Measurements from ENCODE around the gene ARMC8.

ARMC8 gene

DNA sequence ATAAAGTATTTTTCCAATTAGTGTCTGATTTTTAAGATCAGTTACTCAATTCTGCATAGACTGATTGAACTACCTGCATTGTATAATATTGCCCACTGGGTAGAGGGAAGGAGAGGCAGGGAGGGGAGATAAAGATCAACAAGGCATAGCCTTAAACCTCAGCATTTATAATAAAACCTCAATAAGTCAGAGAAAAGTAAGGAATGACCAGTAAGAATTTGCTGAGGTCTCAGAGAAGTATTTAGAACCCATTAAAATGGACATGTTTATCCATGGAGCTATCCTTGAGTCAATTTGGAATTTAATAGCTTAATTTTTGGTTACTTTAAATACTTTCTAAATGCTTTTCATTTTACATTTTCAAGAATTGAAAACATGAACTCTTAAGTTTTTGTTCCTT lies 62.5 kb downstream of the ARMC8 start:
- no peak for ATAC-seq

DNA sequence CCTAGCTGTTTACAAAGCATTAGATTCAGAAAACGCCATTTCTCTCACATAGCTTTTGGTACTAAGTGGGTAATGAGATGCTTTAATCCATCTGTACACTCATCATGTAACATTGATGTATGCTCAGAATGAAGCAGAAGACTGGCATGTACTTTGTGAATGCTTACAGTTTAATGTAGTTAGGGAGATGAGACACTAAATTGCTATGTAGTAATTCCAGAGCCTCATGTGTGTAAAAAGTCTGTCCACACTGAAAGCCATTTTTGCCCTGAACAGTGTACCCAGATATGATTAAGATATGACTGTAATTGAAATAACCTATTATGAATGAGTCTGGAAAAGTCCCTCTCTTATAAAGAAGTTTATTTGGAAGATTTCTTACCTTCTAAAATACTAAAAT lies 66.5 kb downstream of the ARMC8 start:
- ATAC-seq: no peak

DNA sequence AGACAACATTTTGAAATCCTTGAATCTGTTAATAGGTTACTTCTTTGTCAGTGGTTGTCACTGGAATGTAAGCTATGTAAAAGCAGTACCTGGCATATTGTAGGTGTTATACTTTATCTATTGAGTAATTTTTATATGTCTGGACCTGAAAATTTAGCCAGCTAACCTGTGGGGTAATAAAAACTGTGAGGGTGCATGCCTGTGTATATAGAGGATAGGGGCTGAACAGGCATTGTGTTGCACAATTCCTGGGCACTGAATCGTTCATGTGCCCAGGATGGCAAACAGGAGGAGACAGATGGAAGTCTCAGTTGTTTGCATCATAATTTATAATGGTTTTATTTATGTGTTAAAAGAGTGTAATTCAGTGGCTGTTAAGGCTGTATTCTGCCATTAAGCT lies 67.1 kb downstream of the ARMC8 start:
- no peak for ATAC-seq

DNA sequence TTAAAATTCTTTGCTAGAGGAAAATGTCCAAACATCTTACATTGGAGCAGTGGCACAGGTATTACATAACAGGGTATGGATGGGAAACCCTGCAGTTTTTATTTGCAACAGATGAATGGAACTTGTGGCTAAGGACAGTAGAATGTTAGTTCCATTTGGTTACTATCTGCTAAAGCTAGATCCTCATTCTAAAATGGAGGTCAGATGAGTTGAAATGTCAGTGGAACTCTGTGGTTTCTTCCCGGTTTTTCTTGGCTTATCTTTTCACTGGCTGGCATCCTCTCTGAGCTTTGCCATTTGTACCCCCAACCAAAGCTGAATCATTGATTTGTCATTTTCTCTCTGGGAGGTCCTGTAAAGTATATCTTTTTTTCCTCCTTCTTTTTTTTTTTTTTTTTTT lies 68.9 kb downstream of the ARMC8 start:
- no peak for ATAC-seq

DNA sequence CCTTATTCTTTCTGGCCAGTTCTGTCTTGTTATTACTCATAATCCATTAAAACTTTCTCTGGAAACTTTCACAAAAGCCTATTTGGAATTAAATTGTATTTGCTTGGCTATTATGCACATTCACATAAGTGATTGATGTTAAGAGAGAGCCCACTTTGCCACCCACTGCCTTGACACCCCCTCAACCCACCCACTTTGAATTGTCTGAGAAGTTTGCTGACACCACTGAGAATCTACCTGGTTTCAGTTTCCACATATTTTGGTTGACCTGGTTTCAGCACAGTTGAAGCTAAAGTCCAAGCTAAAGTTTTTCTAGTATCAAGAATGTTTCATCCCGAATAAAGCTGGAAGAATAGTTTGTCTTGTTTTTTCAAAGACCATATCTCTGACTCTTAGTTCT lies 70.9 kb downstream of the ARMC8 start:
- ATAC-seq: no peak

DNA sequence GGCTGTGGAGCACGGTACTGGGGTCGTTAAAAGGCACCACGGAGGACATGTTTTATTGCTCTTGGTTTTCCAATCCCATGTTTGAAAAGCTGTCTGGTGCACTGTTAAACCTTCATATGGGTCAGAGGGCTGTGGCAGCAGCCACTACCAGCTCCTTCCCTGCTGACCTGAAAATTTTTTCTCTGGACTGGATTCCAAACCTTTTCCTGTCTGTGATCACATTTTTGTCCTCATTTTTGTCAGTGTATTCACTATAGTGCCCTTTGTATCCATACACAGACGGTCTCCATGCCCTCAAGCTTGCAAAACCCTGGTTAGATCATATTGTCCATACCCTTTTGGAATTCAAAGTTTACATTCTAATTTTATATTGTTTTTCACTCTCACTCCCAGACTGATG lies 72.0 kb downstream of the ARMC8 start:
- ATAC-seq: no peak

- ATAC-seq: no peak
These were observed 73.5 kb downstream of the ARMC8 start for GRCh38 chr3:138260611-138261010.

DNA sequence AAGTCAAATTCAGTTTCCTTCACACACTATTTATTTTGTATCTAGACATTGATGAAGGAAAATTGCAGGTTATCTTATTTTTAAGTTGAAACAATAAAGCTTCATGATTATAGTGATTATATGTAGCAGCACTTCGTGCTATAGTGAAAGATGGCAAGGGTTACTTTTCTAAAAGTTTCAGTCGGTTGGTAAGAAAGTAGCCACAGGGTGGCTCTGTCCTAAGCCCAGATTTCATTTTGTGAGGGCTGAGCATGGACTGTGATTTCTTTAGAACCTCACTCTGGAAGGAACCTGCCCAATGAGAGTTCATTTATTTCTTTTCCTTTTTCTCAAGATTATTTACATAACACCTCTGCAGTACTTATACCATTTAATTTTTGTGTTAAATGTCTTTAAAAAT lies 76.0 kb downstream of the ARMC8 start:
- no peak for ATAC-seq

DNA sequence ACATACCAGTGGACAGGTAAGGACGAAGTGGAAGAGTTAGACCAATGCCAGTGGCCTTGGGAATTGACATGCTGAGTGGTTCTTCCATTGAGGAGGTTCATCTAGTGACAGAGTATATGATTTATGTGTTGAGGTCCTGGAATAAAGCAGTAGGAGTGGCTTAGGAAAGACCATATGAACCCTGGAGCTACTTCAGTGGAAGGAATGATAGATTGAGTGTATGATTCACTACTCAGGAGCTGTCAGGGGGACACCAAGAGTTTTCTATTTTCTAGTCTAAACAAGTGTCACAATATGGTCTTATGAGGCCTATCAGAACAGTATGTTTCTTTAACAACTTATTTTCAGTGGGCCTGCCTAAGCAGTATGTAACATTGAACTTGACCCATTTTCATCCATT lies 78.6 kb downstream of the ARMC8 start:
- no peak for ATAC-seq

- no peak for ATAC-seq
These were observed 80.0 kb downstream of the ARMC8 start for GRCh38 chr3:138267083-138267482.

GRCh38 chr3:138270245-138270644 lies 83.1 kb downstream of the ARMC8 start:
- ATAC-seq: no peak

GRCh38 chr3:138271189-138271794 lies 84.2 kb downstream of the ARMC8 start:
- no peak for ATAC-seq

GRCh38 chr3:138281561-138281960 lies 94.5 kb downstream of the ARMC8 start:
- ATAC-seq: no peak

DNA sequence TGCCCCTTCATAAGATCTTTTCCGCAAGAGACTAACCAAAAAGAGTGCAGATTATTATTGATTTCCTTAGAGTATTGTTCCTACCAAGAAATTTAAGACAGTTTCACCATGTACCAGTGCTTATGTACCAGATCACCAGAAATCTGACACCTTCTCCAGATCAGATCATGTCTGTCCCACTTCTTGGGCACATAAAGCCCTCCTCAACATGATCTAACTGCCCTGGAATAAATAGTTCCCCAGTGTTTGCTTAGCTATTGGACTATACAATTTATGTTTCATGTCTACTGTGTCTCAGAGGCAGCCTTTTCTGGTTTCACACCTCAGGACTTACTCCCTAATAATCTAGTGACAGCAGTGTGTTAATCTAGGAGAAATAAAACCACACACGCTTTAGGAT lies 95.7 kb downstream of the ARMC8 start:
- ATAC-seq: no peak

GRCh38 chr3:138284079-138284478 lies 97.0 kb downstream of the ARMC8 start:
- no peak for ATAC-seq

GRCh38 chr3:138284957-138285477 lies 97.9 kb downstream of the ARMC8 start:
- ATAC-seq: no peak

DNA sequence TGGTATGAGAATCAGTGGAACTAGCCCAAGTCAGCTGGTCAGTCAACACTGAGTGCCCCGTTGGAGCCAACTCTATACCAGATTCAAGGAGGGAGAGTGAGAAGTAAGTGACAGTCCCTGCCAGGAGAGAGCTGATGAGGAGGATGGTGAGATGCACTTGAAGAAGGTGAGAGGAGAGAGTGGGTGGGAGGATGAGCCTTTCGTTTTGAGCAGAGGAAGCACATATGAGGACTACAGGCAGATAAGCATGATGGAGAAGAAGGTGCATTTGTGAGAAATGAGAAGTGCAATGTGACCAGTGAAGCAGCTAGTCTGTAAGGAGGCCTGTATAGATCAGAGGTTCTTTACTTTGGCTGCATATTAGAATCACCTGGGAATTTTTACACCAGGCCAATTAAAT lies 102.2 kb downstream of the ARMC8 start:
- no peak for ATAC-seq

DNA sequence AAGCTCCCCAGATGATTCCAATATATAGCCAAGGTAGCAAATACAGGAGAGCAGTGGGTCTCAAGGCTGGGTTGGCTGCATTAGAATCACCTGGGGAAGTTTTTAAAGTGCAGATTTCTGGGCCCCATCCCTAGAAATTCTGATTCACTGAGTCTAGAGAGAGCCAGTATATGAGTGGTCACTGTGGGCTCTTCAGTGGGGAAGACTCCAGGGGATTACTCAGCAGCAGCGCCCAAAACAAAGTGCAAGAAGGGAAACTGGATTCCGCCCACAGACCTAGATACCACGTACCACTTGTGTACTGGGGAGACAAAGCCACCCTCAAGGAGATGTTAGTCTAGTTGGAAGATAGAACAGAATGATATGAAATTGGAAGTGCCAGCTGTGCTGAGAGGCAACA lies 102.6 kb downstream of the ARMC8 start:
- ATAC-seq: no peak

GRCh38 chr3:138296639-138297038 lies 109.5 kb downstream of the ARMC8 start:
- ATAC-seq: peak; percentile 83 to 91

DNA sequence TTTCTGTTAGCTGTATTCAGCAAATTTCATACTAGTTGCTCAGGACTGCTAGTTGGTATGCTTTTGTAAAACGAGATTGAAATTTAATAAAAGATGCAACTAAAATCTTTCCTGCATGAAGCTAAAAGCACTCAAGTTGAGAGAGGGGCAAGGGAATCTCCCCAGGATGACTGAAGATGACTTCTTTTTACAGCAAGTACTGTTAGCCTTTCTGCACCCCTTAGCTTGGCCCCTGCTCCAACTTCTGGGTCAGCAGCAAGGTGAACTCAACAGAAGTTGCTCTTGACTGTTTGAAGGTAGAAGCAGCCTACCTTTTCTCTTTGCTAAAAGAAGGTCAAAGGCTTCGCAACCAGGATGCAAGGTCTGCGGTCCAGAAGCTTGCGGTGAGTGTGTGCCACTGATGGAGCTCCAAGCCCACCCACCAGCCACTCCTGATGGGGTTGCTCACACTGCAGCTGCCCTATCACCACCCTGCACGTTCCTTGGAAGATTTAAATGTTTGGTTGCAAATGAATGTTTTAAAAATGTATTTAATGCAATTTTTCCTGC lies 110.0 kb downstream of the ARMC8 start:
- peak; percentile 50 to 52 for ATAC-seq

DNA sequence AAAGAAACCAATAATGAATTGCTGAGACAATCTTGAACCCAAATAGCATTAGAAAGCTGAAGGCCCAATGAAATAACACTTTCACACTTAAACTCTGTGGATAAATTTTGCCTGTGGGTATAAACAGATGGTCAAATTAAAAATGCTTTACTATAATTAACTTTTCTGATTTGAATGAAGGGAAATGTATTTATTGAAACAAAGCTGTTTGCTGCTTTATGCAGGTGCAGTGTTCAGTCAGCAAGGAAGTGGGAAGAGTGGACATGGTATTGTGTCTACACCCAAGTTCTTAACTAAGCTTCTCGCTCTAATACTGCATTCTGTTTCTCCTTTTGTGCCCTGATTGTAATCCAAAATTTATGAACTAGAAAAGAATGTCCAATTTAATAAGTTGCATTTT lies 110.8 kb downstream of the ARMC8 start:
- ATAC-seq: no peak

DNA sequence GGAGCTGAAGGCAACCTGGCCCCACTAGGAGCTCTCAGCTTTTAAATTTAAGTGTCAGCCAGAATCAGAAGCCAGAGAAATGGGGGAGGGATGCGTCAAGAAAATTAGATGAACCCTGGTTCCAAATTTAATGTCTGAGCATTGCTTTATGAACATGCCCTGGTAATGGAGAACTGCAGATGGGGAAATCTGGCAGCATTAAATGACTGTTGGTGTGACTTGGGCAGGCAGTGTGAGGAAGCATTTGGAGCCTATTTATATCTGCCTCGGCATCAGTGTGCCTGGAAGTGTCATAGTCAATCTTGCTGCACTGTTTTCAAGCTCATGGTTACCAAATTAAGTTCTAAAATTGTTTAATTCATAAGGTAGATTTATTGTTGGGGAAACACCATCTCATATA lies 113.5 kb downstream of the ARMC8 start:
- ATAC-seq: no peak

DNA sequence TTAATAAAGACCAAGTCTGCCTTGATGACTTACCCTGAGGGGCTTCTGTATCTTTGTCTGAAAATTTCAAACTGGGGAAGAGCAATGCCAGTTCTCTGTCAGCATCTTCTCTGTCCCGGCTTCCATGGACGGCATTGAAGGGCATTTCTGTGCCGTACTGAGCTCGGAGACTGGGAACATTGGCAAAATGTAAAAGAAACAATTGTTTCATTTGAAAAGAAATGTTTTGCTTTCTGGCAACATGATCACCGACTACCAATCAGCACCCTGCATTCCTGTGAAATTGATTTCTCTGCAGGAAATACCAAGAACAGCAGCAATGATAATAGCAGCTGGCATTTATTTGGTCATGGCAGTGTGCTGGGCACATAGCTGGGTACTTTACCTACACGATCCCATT lies 116.4 kb downstream of the ARMC8 start:
- ATAC-seq: no peak

GRCh38 chr3:138307899-138308298 lies 120.8 kb downstream of the ARMC8 start:
- no peak for ATAC-seq

DNA sequence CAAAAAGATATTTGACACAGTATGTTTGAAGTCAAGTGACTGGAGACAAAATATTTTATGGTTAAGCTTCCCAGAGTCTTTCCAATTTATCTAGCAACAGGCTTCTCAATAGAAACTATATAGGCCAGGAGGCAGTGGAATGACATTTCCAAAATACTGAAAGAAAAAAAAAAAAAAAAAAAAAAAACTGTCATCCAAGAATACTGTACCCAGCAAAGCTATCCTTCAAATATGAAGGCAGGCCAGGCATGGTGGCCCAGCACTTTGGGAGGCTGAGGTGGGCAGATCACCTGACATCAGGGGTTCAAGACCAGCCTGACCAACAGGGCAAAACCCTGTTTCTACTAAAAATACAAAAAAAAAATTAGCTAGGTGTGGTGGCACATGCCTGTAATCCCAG lies 121.7 kb downstream of the ARMC8 start:
- no peak for ATAC-seq
